OCI-LY7 (cell line): ENCODE measurements around the gene STPG1.

Source experiments
- CTCF ChIP-seq: fragments of 200-600 bp; sonication (generic); conservative IDR thresholded peaks from 2 replicates; pipeline ENCODE4 v1.5.1; 2014; ENCODE audit warnings: mild to moderate bottlenecking, antibody characterized with exemption, low read length, moderate library complexity, mixed read lengths
- EZH2phosphoT487 ChIP-seq: fragments of 200-600 bp; sonication (generic); IDR thresholded peaks from 2 replicates; pipeline ENCODE4 v1.6.1; 2018; ENCODE audit warnings: low read depth, borderline replicate concordance, mild to moderate bottlenecking, mixed run types, antibody characterized with exemption, low read length, moderate library complexity, mixed read lengths

DNA sequence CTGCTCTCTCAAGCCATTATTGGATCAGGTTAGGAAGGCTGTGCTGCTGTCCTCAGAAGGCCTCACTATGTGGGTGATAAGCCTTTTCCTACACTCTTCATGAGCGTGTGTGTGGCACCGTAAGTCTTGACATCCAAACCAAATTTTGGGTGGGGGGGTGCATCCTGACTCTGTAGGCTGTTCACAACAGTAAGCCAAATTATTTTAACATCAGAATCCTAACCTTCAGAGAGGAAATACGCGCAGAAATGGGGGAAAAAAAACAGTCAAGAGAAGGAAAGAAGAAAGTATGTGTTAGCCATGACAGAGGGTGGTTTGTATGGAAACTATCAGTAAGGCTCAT lies 21.0 kb downstream of the STPG1 start:
- TF ChIP-seq CTCF (peak; percentile 63), EZH2phosphoT487 (no peak)
